Measurements from ENCODE around the gene C16orf46. TPM values are rescaled to one million over a fixed set of nuclear protein-coding genes. Genes with fewer than 3 reads are reported as not detected.

Gene C16orf46
- total and polyA plus RNA-seq, 2 of the 13 experiments (the other 11 are each of a cell fraction or from before 2014, with no cell fraction given): 0.38 to 0.55 TPM

DNA sequence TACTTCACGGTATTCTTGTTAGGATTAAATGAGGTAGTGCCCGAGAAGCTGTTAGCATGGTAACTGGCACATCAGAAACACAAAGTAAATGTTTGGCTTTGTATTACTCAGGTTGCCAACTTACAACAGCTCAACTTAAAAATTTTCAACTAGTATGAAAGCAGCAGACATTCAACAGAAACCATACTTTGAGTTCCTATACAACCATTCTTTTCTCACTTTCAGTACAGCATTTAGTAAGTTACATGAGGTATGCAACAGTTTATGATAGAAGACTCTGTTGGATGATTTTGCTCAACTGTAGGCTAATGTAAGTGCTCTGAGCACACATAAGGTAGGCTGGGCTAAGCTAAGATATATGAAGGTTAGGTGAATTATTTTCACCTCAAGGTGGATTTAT is 62.4 kb downstream of the C16orf46 start (continued):
- TF ChIP-seq ZBTB46 (CRISPR knock-in tag; IDR thresholded peaks at IDR 0.05; ENCODE audit: borderline replicate concordance) (no peak), PCBP2 (optimal IDR thresholded peaks at IDR 0.05; ENCODE audit: low read depth, low read length, poor library complexity, severe bottlenecking) (no peak)

GRCh38 chr16:81012974-81013373 is 64.1 kb downstream of the C16orf46 start:
- Histone ChIP-seq H3K27me3 (ENCODE audit: control insufficient read depth in 1 of 2, insufficient read depth in 2 of 2, low read length in 2 of 2) (no peaks in the 10 kb centered on the region; a peak in 1 of 5 replicates), H3K9me3 (ENCODE audit: low read length) (no peaks in the 10 kb centered on the region), H3K36me3 (replicated peaks in 1 of 2; ENCODE audit: control insufficient read depth in 1 of 2, insufficient read depth in 2 of 2, low read length in 2 of 2) (peaks cover 25 to 47% of the 10 kb centered on the region in 2 experiments; a peak in 4 of 5 replicates), H3K79me2 (ENCODE audit: insufficient read depth, low read length) (peaks cover 27% of the 10 kb centered on the region), H2AFZ (ENCODE audit: low read length) (no peak overlapping the region), H3K27ac (ENCODE audit: extremely low read length, insufficient read depth, low read length) (no peak overlapping the region), H3K9ac (ENCODE audit: insufficient read depth, low read depth, low read length) (no peak overlapping the region), H4K20me1 (ENCODE audit: insufficient read depth, low read length) (no peaks in the 10 kb centered on the region), H3K4me3 (replicated peaks in 1 of 3; ENCODE audit: insufficient read depth in 1 of 3, low read depth in 2 of 3, low read length in 3 of 3) (no peak overlapping the region), H3K4me1 (ENCODE audit: insufficient read depth, low read length) (peaks cover 12% of the 10 kb centered on the region), H3K4me2 (ENCODE audit: low read depth, low read length) (no peak overlapping the region)
- WGBS (ENCODE audit: low lambda C conversion rate): 95% methylated on average over 3 of the region's 3 CpGs
- in situ Hi-C loops (cut with HindIII; ENCODE audit: extremely low pct_ligation_motif_present, low pct_unique_long_range_greater_than_20kb): no loop called here
- intact Hi-C loops (cut with micrococcal nuclease; ENCODE audit: unreplicated experiment): no loop called here
- ATAC-seq (no peak), FAIRE-seq (no peak), DNase-seq (ENCODE audit: low spot score) (no peak)
- POLR2A ChIA-PET: no interaction called here
- no TSS peak for BruUV-seq (replicated peaks)
- CTCF ChIA-PET (ENCODE audit: low intra/inter-chr PET ratio, low total read pairs): no interaction called here
- TF ChIP-seq BORCS8-MEF2B (CRISPR knock-in tag; IDR thresholded peaks at IDR 0.05) (no peak), ZNF761 (CRISPR knock-in tag; conservative IDR thresholded peaks at IDR 0.05) (no peak), DRAP1 (CRISPR knock-in tag; IDR thresholded peaks at IDR 0.05) (no peak), ZNF143 (CRISPR knock-in tag; IDR thresholded peaks at IDR 0.05) (no peak), ZBED4 (CRISPR knock-in tag; IDR thresholded peaks at IDR 0.05; ENCODE audit: borderline replicate concordance) (no peak), POLR2A (IDR thresholded peaks at IDR 0.05; ENCODE audit: insufficient read depth in 1 of 2, low read depth in 2 of 2, low read length in 2 of 2) (no peak), IRF2 (CRISPR knock-in tag; IDR thresholded peaks at IDR 0.05) (no peak)

All from HepG2 (cell line).